Stimulated activated CD8-positive, alpha-beta memory T cell treated with anti-CD3 and anti-CD28 coated beads, Interleukin-15, amount 100 ng/mL, for 1 hour (primary cell): ENCODE measurements around the gene APOA5.
"Not testable (repeated sequence)": the region's sequence is repeated elsewhere in the genome, so short reads cannot be mapped to it uniquely, and the experiment has no call there.

Experiments
- DNase-seq: peaks from one replicate; pipeline ENCODE4 v3.0.0-alpha.2; 2020; ENCODE audit warnings: low read depth

APOA5 gene

GRCh38 chr11:116827461-116827860 lies 35.8 kb upstream of the APOA5 start:
- no peak for DNase-seq

GRCh38 chr11:116826751-116827431 lies 35.2 kb upstream of the APOA5 start:
- no peak for DNase-seq

- DNase-seq = no peak
These were observed 34.4 kb upstream of the APOA5 start for GRCh38 chr11:116825854-116826750.

- DNase-seq = no peak
These were observed 33.8 kb upstream of the APOA5 start for GRCh38 chr11:116825434-116825833.

- no peak for DNase-seq
These were observed 31.6 kb upstream of the APOA5 start, which contains the start of gene APOA4 for GRCh38 chr11:116823031-116823843. Gene APOA4 (minus strand): TSS chr11:116823304. CDS start chr11:116823191, 113 bp downstream.

- DNase-seq = no peak
These were observed 30.9 kb upstream of the APOA5 start for GRCh38 chr11:116822575-116822974.

GRCh38 chr11:116821050-116821918 lies 29.6 kb upstream of the APOA5 start:
- no peak for DNase-seq

GRCh38 chr11:116819049-116819448 lies 27.4 kb upstream of the APOA5 start:
- no peak for DNase-seq

- no peak for DNase-seq
These were observed 22.8 kb upstream of the APOA5 start for GRCh38 chr11:116814502-116814901.

GRCh38 chr11:116813781-116814471 lies 22.2 kb upstream of the APOA5 start:
- DNase-seq = no peak

- no peak for DNase-seq
These were observed 21.5 kb upstream of the APOA5 start for GRCh38 chr11:116813170-116813569.

GRCh38 chr11:116812109-116812508 lies 20.4 kb upstream of the APOA5 start:
- DNase-seq = no peak

GRCh38 chr11:116811194-116811593 lies 19.5 kb upstream of the APOA5 start:
- no peak for DNase-seq

GRCh38 chr11:116808262-116809175 lies 16.8 kb upstream of the APOA5 start:
- DNase-seq = no peak

- no peak for DNase-seq
These were observed 16.1 kb upstream of the APOA5 start for GRCh38 chr11:116807601-116808261.

GRCh38 chr11:116804001-116804400 lies 12.3 kb upstream of the APOA5 start:
- no peak for DNase-seq

- DNase-seq = not testable (repeated sequence)
These were observed 10.0 kb upstream of the APOA5 start for GRCh38 chr11:116801662-116802061.

GRCh38 chr11:116800610-116801009 lies 8.9 kb upstream of the APOA5 start:
- DNase-seq = no peak

- no peak for DNase-seq
These were observed 6.7 kb upstream of the APOA5 start for GRCh38 chr11:116798368-116798767.
